ENCODE results near the gene LAPTM5. TPM values are rescaled to one million over a fixed set of nuclear protein-coding genes. Genes with fewer than 3 reads are reported as not detected.

LAPTM5 gene
- total and polyA plus RNA-seq, 10 donors = 419 to 747 (median 577) TPM

GRCh38 chr1:30765556-30766434 is 8.2 kb upstream of the LAPTM5 start:
- TF ChIP-seq CTCF (IDR thresholded peaks at IDR 0.05 in 8 of 11, conservative IDR thresholded peaks at IDR 0.05 in 3 of 11) (no peak), POLR2A (IDR thresholded peaks at IDR 0.05) (no peak), POLR2AphosphoS5 (IDR thresholded peaks at IDR 0.05) (no peak)
- Histone ChIP-seq H3K27ac (no peak overlapping the region), H3K9me3 (no peaks in the 10 kb centered on the region), H3K27me3 (replicated peaks in 1 of 7) (no peaks in the 10 kb centered on the region), H3K4me3 (no peak overlapping the region), H3K4me1 (peaks cover 18 to 59% (median 35%) of the 10 kb centered on the region in 6 donors), H3K36me3 (no peaks in the 10 kb centered on the region)
- intact Hi-C loops (cut with DNase I; ENCODE audit: low total_unique reads) = no loop called here
- WGBS, 5 donors = 81 to 85% (median 83%) methylated on average over 13 to 15 of the region's 15 CpGs
- DNase-seq = no peak

- no peak overlapping the region for H3K27ac ChIP-seq
- intact Hi-C loops (cut with DNase I; ENCODE audit: low total_unique reads) = no loop called here
- H3K27me3 ChIP-seq (replicated peaks in 1 of 7) = no peaks in the 10 kb centered on the region
- DNase-seq = no peak
- H3K9me3 ChIP-seq = no peaks in the 10 kb centered on the region
- H3K4me3 ChIP-seq = no peak overlapping the region
- WGBS, 5 donors = 80 to 91% (median 88%) methylated on average over 11 to 18 of the region's 18 CpGs
- TF ChIP-seq POLR2A (IDR thresholded peaks at IDR 0.05) (no peak), CTCF (IDR thresholded peaks at IDR 0.05 in 8 of 11, conservative IDR thresholded peaks at IDR 0.05 in 3 of 11) (no peak), POLR2AphosphoS5 (IDR thresholded peaks at IDR 0.05) (no peak)
- no peaks in the 10 kb centered on the region for H3K36me3 ChIP-seq
- peaks cover 26 to 64% (median 42%) of the 10 kb centered on the region in 6 donors for H3K4me1 ChIP-seq
Measured at GRCh38 chr1:30764939-30765555, 7.5 kb upstream of the LAPTM5 start.

- Histone ChIP-seq H3K27me3 (replicated peaks in 1 of 7) (no peaks in the 10 kb centered on the region), H3K4me3 (no peak overlapping the region), H3K27ac (peak overlapping the region in 1 of 8 donors; percentile 99), H3K9me3 (no peaks in the 10 kb centered on the region), H3K4me1 (peaks cover 30 to 70% (median 48%) of the 10 kb centered on the region in 6 donors), H3K36me3 (no peaks in the 10 kb centered on the region)
- intact Hi-C loops (cut with DNase I; ENCODE audit: low total_unique reads) = no loop called here
- WGBS, 5 donors = 82 to 94% (median 91%) methylated on average over 5 of the region's 5 CpGs
- no peak for TF ChIP-seq POLR2A (IDR thresholded peaks at IDR 0.05)
- no peak for TF ChIP-seq CTCF (IDR thresholded peaks at IDR 0.05 in 8 of 11, conservative IDR thresholded peaks at IDR 0.05 in 3 of 11)
- TF ChIP-seq POLR2AphosphoS5 (IDR thresholded peaks at IDR 0.05) = no peak
- DNase-seq = no peak
Measured at GRCh38 chr1:30764396-30764795, 6.8 kb upstream of the LAPTM5 start.

- Histone ChIP-seq H3K27ac (peak overlapping the region in 6 of 8 donors; percentile 29 to 99 (median 78)), H3K36me3 (no peaks in the 10 kb centered on the region), H3K27me3 (replicated peaks in 1 of 7) (no peaks in the 10 kb centered on the region), H3K4me1 (peaks cover 36 to 70% (median 51%) of the 10 kb centered on the region in 6 donors), H3K4me3 (no peak overlapping the region), H3K9me3 (no peaks in the 10 kb centered on the region)
- intact Hi-C loops (cut with DNase I; ENCODE audit: low total_unique reads) = no loop called here
- WGBS, 5 donors = 68 to 84% (median 75%) methylated on average over 8 to 10 of the region's 10 CpGs
- DNase-seq = no peak
- no peak for TF ChIP-seq CTCF (IDR thresholded peaks at IDR 0.05 in 8 of 11, conservative IDR thresholded peaks at IDR 0.05 in 3 of 11)
- peak in 1 of 3 donors; percentile 34 for TF ChIP-seq POLR2AphosphoS5 (IDR thresholded peaks at IDR 0.05)
- no peak for TF ChIP-seq POLR2A (IDR thresholded peaks at IDR 0.05)
Measured at GRCh38 chr1:30763651-30764248, 6.2 kb upstream of the LAPTM5 start.

Data from spleen (tissue), 11 donors.